Endodermal cell (in vitro differentiated cells): ENCODE data around the gene LSM6. TPM values are rescaled to one million over a fixed set of nuclear protein-coding genes. Genes with fewer than 3 reads are reported as not detected.

Source experiments
- DNase-seq: peaks from one replicate; pipeline ENCODE4 v3.0.0-alpha.2; 2017
- H3K27ac ChIP-seq: 2 replicates; pipeline ENCODE4 v1.5.1; 2013; ENCODE audit warnings: mild to moderate bottlenecking, low read depth, low read length, moderate library complexity
- H3K27me3 ChIP-seq: 2 replicates; pipeline ENCODE4 v1.6.1; 2013; ENCODE audit warnings: mild to moderate bottlenecking, low read length, moderate library complexity; ENCODE audit not compliant: insufficient read depth, control insufficient read depth, poor library complexity, severe bottlenecking
- H3K36me3 ChIP-seq: 2 replicates; pipeline ENCODE4 v1.7.0; 2013; ENCODE audit warnings: mild to moderate bottlenecking, low read length, moderate library complexity; ENCODE audit not compliant: control insufficient read depth, insufficient read depth
- H3K4me1 ChIP-seq: one replicate; pipeline ENCODE4 v1.7.0; 2013; ENCODE audit warnings: low read length; ENCODE audit not compliant: control insufficient read depth, insufficient read depth
- H3K4me3 ChIP-seq: 2 replicates; pipeline ENCODE4 v1.5.1; 2013; ENCODE audit warnings: mild to moderate bottlenecking, low read length, moderate library complexity
- H3K9ac ChIP-seq: 2 replicates; pipeline ENCODE4 v1.6.1; 2013; ENCODE audit warnings: mild to moderate bottlenecking, low read length, moderate library complexity; ENCODE audit not compliant: poor library complexity, severe bottlenecking; ENCODE audit errors: extremely low read depth
- H3K9me3 ChIP-seq: 2 replicates; pipeline ENCODE4 v1.6.1; 2013; ENCODE audit warnings: mild to moderate bottlenecking, low read length, moderate library complexity; ENCODE audit not compliant: control insufficient read depth
- H3K27ac Mint-ChIP-seq: 2 replicates; pipeline ENCODE4 v1.8.0; 2020; ENCODE audit warnings: mixed read lengths
- H3K27me3 Mint-ChIP-seq: 2 replicates; pipeline ENCODE4 v1.8.0; 2021; ENCODE audit warnings: mild to moderate bottlenecking, mixed read lengths; ENCODE audit not compliant: insufficient read depth
- H3K36me3 Mint-ChIP-seq: 2 replicates; pipeline ENCODE4 v1.8.0; 2020; ENCODE audit warnings: low read depth, mixed read lengths
- H3K4me1 Mint-ChIP-seq: 2 replicates; pipeline ENCODE4 v1.8.0; 2020; ENCODE audit warnings: mixed read lengths
- H3K4me3 Mint-ChIP-seq: 2 replicates; pipeline ENCODE4 v1.8.0; 2020; ENCODE audit warnings: mild to moderate bottlenecking, moderate library complexity, mixed read lengths
- H3K9me3 Mint-ChIP-seq: 2 replicates; pipeline ENCODE4 v1.8.0; 2020; ENCODE audit warnings: mild to moderate bottlenecking, mixed read lengths
- WGBS, 2 experiments: methylation state at CpG; one replicate each; pipeline versions ENCODE4 v1.1.5 to v1.1.7; 2013; ENCODE audit warnings: missing lambda C conversion rate in 2 of 2, mixed read lengths in 1 of 2; ENCODE audit not compliant: insufficient coverage in 1 of 2, insufficient read length in 1 of 2; 5-methylcytosine and 5-hydroxymethylcytosine counted together
- total RNA-seq, 2 donors: library from RNA; stranded (reverse); fragmentation: NEBNext Ultra II Directional in 1 of 2; extraction: Animal tissue kit (Norgen Biotek cat#: 25700) in 1 of 2; gene quantifications; 2 replicates in 1 of 2; 3 replicates in 1 of 2; pipeline ENCODE4 v1.2.1, GENCODE V29; 2021
- TF ChIP-seq, protein P1 (sequence below): fragments of 200-600 bp; sonication (generic); conservative IDR thresholded peaks from 2 replicates; pipeline ENCODE4 v1.5.0; 2021; ENCODE audit warnings: antibody characterized with exemption, mild to moderate bottlenecking

LSM6 gene
- total RNA-seq, 2 donors from 2014 or later, result 59.6 to 83.8 TPM

DNA sequence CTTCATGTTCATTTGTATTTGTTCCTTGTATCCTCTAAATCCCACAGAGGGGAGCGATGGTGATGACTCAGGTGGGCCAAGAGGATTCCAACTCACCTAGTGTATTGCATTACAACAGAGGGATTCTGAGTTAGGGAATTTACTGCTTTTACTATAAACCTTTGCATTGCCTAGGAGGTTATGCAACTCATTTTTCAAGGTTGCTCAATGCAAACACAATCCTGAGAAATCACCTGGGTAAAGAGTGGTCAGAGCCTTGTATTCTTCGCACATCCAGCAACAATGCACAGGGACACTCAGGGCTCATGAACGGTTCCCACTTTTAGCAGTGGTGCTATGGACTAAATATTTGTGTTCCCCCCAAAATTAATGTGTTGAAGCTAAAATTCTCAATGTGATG is 28.6 kb upstream of the LSM6 start:
- H3K27me3 ChIP-seq, result peaks cover 5% of the 10 kb centered on the region
- H3K4me3 ChIP-seq, result no peak overlapping the region
- no peak for DNase-seq
- H3K27ac Mint-ChIP-seq, result no peak overlapping the region
- no peak overlapping the region for H3K9ac ChIP-seq
- H3K9me3 ChIP-seq, result no peaks in the 10 kb centered on the region
- H3K36me3 Mint-ChIP-seq, result no peaks in the 10 kb centered on the region
- no peak overlapping the region for H3K4me3 Mint-ChIP-seq
- WGBS, 2 experiments, result 85 to 99% methylated on average over 2 to 3 of the region's 3 CpGs
- no peak overlapping the region for H3K27ac ChIP-seq
- H3K4me1 Mint-ChIP-seq, result peaks cover 17% of the 10 kb centered on the region
- peaks cover 3% of the 10 kb centered on the region for H3K27me3 Mint-ChIP-seq
- H3K36me3 ChIP-seq, result no peaks in the 10 kb centered on the region
- H3K4me1 ChIP-seq, result peaks cover 12% of the 10 kb centered on the region
- TF ChIP-seq, protein P1, sequence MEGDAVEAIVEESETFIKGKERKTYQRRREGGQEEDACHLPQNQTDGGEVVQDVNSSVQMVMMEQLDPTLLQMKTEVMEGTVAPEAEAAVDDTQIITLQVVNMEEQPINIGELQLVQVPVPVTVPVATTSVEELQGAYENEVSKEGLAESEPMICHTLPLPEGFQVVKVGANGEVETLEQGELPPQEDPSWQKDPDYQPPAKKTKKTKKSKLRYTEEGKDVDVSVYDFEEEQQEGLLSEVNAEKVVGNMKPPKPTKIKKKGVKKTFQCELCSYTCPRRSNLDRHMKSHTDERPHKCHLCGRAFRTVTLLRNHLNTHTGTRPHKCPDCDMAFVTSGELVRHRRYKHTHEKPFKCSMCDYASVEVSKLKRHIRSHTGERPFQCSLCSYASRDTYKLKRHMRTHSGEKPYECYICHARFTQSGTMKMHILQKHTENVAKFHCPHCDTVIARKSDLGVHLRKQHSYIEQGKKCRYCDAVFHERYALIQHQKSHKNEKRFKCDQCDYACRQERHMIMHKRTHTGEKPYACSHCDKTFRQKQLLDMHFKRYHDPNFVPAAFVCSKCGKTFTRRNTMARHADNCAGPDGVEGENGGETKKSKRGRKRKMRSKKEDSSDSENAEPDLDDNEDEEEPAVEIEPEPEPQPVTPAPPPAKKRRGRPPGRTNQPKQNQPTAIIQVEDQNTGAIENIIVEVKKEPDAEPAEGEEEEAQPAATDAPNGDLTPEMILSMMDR, result no peak
- H3K9me3 Mint-ChIP-seq, result no peaks in the 10 kb centered on the region

DNA sequence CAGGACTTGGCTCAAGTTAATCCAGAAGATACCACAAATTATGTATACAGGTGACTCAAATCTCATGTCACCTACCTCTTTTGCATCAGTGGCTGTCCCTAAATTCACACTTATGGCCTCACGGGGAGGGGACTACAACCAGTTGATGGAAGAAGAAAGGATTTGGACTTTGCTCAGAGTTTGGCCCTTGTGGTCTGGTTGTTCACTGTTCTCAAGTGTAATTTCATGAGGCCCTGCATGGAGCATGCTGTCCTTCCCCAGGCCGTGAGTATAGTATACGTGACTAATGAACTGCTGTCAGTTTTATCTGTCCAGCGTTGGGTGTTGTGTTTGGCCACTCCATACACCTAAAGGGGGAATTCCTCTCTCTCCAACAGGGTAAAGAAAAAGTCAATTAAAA is 27.5 kb upstream of the LSM6 start:
- Mint-ChIP-seq H3K4me1 (peaks cover 11% of the 10 kb centered on the region), H3K4me3 (no peak overlapping the region), H3K9me3 (no peaks in the 10 kb centered on the region), H3K27me3 (peaks cover 3% of the 10 kb centered on the region), H3K27ac (no peak overlapping the region), H3K36me3 (no peaks in the 10 kb centered on the region)
- Histone ChIP-seq H3K36me3 (no peaks in the 10 kb centered on the region), H3K4me1 (peaks cover 7% of the 10 kb centered on the region), H3K27ac (no peak overlapping the region), H3K4me3 (no peak overlapping the region), H3K27me3 (peaks cover 5% of the 10 kb centered on the region), H3K9me3 (no peaks in the 10 kb centered on the region), H3K9ac (no peak overlapping the region)
- TF ChIP-seq, protein P1, result no peak
- 93% methylated on average over 3 to 4 of the region's 4 CpGs for WGBS, 2 experiments
- no peak for DNase-seq

DNA sequence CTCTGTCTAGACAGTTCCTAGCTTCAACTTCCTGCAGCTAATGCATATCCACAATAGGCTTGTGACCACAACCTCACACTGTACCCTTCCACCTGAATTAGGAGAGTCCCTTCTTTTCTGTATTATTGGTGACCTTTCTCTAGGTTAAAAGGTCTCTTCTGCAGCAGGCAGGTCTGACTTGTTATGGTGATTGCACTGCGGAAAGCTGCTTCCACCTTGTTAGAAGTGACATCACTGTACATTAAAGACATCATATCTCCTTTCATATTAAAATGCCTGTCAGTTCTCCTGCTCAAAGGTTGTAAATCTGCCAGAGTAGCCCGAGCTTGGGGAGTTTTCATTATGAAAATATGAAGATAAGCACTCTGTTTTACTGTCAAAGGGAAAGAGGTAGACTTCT is 21.5 kb upstream of the LSM6 start:
- H3K9me3 ChIP-seq, result no peaks in the 10 kb centered on the region
- WGBS, 2 experiments, result 91% methylated on average over 2 of the region's 2 CpGs; no CpG with 5 or more reads in 1 of the 2 experiments
- Mint-ChIP-seq H3K9me3 (no peaks in the 10 kb centered on the region), H3K27ac (no peak overlapping the region), H3K36me3 (no peaks in the 10 kb centered on the region), H3K4me3 (no peak overlapping the region), H3K27me3 (no peaks in the 10 kb centered on the region), H3K4me1 (peaks cover 12% of the 10 kb centered on the region)
- no peak for DNase-seq
- no peak overlapping the region for H3K4me3 ChIP-seq
- H3K36me3 ChIP-seq, result no peaks in the 10 kb centered on the region
- H3K27me3 ChIP-seq, result no peaks in the 10 kb centered on the region
- TF ChIP-seq, protein P1, result no peak
- no peak overlapping the region for H3K27ac ChIP-seq
- H3K9ac ChIP-seq, result no peak overlapping the region
- H3K4me1 ChIP-seq, result no peaks in the 10 kb centered on the region
